GM21576 (cell line): ENCODE data around the gene PLPP2.

Experiments used
- ATAC-seq: cut with Tn5 transposase; IDR thresholded peaks from one replicate; pipeline ENCODE4 v1.9.1; 2021; ENCODE audit warnings: mild to moderate bottlenecking, moderate library complexity; ENCODE audit not compliant: unreplicated experiment

Gene PLPP2

DNA sequence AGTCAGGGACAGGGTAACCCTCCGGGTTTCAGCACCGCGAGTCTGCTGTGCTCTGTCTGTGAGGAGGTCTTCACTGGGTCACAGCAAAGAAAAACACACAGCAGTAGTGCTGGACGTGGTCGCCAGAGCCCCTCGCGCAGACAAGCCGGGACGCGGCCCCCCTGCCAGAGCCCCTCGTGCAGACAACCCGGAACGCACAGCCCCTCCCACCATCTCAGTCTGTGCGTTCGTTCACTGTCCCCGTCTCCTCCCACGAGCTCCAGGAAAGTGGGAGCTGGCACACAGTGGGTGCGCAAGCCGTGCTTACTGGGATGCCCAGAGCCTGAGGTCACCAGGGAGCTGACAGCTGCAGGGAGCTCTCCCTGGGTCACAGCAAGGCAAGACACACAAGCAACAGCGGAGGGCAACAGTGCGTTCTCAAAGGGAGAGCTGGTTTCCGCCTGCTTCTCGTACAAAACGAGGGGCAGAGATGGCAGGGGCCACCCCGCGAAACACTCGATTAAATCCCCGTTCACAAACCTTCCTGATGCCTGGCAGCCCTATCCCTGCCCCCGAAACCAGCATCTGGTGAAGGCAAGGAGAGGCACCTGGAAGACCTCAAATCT, 3.2 kb upstream of the PLPP2 start:
- no peak for ATAC-seq

DNA sequence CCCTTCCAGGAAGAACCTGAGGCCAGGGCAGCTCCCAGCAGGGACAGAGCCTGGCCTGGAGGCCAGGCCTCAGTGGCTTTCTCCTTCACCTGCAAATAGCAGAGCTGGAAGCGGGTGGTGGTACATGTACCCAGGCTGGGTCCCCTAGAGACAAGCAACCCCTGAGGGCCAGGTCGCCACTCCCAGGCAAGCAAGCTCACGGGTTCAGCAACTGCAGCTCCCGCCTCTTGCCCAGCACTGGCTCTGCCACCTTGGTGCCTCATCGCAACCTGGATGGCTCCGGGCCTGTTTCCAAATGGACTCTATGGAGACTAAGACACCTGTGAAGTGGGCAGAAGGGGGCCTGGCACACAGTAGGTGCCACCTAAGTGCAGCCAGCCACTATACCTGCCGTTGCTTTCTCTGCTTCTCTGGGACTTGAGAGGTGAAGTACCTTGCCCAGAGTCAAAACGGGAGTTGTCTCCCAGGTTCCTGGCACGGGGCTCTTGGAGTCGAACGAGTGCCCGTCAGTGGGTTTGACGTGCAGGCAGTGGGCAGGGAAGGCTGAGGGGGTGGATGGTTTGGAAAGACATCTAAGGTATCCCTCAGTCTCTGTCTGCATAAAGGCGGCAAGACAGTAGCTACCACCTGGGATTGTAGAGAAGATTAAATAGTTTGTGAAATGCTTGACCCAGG, 2.4 kb upstream of the PLPP2 start:
- no peak for ATAC-seq

DNA sequence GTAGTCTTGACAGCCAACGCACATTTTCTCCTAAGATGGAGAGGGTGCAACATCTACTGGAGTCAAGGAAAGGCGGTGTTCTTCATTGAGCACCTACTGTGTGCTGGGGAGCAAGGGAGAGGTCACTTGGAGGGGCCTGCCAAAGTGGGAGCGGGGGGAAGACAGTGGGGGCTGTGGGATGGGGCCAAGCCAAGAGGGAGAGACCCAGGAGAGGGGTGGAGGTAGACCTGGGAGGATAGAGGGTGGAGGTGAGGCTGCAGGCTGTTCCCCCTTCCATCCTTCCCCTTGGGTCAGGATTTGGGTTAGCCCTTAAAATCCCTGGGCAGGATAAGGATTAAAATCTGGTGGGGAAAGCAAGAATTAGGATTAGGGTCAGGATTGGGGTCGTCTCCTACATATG, 1.7 kb upstream of the PLPP2 start:
- ATAC-seq: no peak

DNA sequence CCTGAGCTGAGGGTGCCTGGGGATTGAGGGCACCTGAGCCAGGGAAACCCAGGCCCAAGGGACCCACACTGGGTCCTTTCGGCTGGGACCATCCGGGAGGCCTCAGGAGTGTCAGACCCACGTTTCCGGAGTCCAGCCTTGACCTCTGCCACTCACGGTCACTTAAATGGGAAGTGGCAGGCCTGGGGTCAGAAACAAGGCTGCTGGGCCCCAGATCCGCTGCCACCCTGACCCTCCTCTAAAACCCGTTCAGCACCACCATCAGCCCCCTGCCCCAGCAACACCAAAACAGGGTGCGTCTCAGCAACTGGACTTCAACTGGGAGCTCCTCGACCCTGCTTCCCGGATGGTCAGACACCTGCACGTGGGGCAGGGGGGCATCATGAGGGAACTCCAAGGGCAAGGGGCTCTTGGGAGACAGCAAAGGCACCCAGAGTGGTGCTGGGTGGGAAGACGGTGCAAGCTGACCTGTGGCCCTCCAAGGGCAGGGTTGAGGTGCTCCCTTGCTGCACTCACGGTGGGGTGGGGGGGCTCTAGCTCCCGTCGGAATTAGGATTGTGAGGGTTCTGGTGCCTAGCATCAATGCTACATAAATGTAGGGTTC, 1.2 kb upstream of the PLPP2 start:
- no peak for ATAC-seq

DNA sequence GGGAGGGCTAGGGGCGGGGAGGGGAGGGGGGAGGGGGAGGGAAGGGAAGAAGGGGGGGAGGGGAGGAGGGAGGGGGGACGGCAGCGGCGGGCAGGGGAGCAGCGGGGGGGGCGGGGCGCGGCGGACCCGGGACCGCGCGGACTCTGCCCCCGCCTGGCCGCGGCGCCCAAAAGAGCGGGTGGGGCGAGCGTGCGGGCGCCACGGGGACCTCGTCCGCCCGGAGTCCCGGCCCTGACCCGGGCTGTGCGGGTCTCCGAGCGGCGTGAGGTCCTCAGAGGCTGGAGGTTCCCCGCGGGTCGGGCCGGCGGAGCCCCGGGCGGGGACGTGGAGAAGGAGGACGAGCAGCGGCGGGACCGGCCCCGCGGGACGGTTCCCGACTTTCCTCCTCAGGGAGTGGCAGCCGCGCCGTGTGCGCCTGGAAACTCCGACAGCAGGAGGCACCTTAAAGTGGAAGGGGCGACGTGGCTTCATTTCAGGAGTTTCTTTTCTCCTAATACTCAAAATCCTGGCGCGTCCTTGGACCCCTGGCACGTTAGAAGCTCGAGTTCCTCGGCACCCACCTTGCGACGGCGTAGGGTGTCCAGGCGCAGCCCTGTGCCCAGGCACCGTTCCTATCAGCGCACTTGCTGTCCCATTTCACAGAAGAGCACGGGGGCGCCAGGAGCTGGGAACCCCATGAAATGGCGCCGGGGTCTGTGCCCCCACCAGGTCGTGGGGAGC, 518 bp upstream of the PLPP2 start:
- no peak for ATAC-seq

DNA sequence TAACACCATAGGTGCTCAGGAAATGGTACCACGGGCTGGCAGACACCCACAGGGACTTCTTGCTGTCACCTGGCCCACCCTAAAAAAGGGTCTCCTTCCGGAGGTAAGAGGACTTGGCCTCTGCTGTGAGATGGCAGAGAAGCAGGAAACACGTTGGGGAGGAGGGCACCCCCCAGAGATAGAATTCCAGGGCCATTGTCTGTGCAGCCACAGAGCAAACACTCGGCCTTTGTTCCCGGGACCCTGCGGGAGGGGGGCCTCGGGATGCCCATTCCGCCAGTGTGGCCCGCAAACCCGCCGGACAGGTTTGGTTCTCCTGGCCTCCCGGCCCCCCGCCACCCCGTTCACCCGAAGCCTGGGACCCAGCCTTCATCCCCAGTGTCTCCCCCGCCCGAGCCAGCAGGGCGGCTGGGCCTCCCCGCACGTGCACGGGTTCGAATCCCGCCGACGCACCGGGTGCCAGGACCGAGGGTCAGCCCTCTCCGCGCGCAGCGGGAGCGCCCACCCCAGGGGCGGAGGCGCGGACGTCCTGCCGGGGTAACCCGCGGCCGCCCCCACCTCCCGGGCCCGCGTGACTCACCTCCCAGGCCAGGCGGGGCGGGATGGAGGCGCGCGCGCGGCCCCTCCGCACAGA, 714 bp downstream of the PLPP2 start:
- no peak for ATAC-seq

DNA sequence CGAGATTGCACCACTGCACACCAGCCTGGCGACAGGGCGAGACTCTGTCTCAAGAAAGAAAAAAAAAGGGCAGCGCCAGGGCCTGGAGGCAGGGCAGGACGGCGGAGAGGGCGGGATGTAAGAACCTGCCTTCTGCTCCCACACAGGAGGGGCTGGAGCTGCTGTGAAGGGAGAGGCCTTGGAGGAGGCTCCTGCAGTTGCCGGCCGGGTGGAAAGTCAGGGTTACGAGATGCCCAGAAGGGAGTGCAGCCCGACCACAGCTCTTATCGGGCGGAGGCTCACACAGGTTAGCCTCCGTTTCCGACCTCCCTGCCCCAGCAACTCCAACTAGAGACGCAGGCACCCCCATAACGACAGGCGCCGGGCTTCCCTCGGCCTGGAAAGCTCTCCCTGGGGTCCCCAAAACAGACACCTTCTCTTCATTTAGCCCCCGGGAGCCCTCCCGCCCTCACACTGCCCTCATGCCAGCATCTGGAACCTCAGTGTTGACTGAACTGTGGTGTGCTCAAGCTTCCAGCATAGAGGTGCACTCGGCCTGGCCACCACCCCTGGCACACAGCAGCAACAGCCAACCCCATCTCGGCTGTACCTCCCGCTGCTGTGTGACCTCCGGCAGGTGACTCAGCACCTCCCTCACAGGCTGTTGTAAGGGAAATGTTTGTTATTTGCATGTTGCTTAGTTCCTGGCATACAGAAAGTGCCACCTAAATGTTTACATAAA, 1.4 kb downstream of the PLPP2 start:
- no peak for ATAC-seq

DNA sequence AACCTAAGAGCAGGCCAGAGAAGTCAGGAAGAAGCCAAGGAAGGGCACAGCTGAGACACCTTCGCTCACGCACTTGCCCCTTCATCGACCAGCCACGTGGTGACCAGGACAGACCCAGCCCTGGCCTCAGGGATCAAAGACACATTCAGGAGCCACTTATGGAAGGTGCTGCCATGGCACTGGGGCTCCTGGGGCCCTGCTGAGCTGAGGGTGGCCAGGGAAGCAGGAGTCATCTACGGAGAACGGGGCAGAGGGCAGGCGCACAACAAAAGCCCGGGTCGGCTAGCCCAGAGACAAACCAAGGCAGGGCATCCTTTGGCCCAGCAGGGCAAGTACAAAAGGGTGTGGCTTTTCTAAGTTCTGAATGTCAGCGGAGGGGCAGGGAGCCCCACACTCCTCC, 2.3 kb downstream of the PLPP2 start:
- ATAC-seq: no peak

DNA sequence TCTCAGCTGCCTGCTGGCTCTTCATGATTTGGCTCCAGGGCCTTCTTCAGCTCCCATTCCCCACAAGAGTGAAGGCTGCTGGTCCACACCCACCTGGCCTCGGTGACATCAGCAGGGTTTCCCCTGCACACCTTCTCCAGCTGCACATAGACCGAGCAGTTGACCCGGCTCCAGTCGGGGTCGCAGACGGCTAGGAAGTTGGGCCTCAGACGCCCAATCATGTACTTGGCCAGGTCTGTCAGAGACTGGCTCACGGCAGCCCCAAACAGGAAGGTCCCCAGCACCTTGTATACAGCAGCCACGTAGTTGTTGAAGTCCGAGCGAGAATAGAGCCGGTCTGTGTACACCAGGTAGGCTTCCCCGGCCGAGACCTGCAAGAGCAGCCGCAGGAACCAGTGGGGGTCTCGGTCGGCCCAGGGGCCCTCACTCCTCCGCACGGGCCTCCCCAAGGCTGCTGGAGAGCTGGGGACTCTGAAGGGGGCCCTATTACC, 3.8 kb downstream of the PLPP2 start:
- ATAC-seq: no peak

DNA sequence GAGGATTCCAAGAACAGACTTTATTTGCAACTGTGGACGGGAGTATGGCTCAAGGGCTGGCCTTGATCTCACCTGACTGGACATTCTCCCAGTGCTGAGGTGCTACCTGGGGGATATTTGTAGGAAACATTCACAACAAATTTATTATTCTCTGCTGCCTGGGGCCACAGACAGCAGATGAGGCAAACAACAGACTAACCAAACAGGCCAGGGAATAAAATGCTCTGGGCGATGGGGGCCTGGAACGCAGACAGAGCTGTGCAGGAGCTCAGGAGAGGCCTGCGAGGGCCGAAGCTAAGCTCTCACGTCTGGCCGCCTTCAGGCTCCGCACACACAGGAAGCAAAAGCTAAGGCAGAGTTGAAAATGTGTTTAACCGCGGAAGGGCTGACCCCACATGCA, 7.8 kb downstream of the PLPP2 start:
- ATAC-seq: no peak

DNA sequence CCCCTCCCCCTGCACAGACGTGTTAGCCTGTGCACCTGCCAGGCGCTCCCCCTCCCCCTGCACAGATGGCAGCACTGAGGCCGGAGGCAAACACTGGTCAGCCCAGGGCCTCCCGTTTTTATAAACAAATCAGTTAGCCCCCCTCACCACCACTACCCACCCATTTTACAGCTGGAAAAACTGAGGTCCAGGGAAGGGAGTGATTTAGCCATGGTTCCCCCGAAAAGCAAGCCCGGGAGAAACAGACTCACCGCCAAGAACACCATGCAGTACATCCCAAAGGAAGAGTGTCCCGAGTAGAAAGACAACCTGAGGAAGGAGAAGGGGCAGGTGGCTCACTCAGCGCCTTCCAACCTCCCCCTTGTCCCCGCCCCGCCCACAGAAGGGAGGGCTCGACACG, 8.7 kb downstream of the PLPP2 start:
- no peak for ATAC-seq

DNA sequence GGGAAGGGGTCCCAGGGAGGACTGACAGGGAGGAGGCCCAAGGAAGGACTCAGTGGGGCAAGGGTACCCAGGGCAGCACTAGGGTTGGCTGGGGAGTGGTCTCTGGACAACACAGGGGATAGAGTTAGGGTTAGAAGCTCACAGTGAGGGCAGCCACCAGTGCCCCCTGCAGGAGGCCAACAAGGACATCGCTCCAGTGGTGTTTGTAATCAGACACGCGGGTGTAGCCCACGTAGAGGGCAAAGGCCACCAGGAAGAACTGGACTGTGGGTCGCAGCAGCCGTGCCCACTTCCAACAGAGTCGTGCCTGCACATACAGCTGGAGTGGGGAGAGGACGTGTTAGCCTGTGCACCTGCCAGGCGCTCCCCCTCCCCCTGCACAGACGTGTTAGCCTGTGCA, 9.2 kb downstream of the PLPP2 start:
- ATAC-seq: no peak

DNA sequence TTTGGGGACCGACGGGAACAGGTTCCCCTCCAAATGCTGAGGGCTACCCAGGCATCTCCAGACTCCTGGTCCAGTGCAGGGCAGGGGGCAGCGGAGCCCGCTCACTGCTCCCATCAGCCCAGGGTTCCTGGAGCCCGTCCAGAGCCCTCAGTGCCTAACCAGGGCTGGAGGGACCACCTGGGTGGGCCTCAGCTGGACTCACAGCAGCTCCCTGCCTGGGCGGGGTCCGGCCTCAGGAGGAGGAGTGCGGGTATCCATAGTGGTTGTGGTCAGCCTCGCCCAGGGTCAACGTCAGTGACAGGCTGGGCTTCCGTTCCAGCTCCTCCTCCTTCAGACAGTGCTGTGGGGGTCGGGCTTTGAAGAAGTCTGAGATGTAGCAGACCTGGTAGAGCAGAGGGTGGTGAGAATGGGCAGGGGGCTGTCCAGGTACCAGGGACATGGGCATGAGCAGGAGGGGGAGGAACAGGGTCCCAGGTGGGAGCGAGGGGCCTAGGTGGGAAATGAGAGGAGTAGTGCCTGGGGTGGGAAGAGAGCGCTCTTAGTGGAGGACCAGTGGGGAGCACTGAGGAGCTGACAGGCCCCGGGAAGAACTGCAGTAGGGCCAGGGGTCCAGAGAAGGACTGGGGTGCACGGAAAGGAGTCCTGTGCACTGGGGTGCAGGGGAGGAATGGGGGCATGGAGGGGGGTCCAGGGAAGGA, 9.9 kb downstream of the PLPP2 start:
- no peak for ATAC-seq

DNA sequence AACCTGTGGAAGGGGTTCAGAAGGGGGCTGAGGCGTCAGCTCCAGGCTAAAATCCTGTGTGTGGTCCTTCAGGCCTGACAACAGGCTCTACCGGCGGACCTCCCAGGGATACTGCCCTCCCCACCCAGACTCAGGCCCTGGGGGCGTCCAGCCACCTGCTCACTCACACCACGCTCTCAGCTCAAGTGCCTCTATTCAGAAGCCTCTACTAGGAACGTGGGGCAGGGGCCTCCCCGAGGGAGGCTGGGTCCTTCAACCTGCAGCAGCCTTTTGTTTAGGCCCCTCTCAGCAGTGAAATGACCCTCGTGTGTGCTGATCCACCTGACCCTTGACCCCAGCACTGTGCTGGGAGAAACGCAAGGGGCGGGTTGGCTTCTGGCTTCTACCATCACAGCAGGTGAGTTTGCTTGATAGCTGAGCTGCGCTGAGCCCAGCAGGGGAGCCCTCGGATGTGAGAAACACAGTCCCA, 10.6 kb downstream of the PLPP2 start:
- ATAC-seq: no peak

DNA sequence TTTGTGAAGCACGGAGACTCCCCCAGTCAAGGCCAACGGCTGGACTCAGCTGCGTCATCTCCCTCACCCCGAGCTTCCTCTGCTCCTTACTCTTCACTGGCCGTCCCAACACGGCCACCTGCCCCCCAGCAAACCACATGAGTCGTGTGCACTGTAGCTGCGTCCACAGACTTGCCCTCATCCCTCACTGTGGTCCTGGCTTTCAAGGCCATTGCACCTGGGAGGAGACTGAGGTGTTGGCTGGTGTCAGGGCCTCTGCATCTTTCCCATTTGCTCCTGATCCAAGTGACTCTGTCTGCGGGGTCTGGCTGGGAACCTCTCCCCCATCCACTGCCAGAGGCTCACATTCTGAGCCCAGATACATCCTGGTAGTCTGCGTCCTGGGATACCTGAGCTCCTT, 11.5 kb downstream of the PLPP2 start:
- no peak for ATAC-seq

DNA sequence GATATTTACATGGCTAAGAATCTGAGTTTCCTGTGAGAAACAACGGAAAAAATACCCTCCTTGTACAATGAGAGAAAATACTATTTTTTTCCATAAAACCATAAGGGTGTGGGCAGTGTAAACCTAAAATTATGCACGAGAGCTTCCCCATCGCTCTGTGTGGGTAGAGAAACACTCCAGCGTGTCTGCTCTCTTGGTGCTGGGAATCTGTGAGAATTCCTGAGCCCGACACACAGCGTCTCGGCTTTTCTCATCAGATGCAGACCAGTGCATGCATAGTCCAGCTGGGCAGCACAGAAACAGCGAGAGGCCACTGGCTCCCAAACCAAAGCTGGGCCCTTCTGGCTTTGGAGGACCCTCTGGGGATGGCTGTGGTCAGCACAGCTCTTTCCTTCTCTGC, 12.0 kb downstream of the PLPP2 start:
- ATAC-seq: no peak

DNA sequence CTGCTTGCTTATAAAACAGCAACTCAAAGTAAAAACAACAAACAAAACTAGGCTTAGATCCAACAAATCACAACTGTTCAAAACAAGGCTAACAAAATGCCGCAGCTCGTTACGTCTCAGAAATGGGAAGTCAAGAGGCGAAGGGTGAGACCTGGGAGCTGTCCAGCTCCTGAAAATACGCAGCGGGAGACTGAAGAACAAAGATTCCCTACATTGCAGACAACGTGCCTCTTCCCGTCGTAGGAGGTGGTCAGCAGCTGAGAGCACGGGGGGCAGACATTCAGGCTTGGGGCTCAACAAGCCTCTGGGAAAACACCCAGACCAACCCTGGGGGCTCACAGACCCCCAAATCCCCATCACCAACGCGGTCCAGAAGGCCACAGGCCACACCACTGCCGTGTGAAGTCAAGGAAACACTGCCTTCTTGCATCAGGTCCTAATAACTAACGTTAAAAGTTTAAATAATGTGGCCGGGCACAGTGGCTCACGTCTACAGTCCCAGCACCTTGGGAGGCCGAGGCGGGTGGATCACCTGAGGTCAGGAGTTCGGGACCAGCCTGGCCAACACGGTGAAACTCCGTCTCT, 13.5 kb downstream of the PLPP2 start:
- no peak for ATAC-seq

DNA sequence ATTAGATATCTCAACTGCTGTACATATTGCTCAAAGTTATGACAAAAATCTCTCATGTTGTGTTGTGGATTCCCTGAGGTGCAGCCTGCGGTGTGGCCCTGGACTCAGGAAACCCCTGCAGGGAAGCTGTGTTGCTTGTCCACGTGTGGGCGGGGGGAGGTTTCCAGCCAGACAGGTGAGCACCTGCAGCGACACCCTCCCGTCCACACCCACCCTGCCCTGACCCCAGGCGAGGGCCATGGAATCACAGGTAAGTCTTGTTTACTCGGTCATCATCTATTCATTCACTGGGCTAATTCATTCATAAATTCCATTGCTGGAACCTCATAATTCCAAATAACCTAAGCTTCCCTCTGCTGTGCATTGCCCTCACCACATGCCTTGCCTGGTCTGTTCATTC, 14.1 kb downstream of the PLPP2 start:
- no peak for ATAC-seq

DNA sequence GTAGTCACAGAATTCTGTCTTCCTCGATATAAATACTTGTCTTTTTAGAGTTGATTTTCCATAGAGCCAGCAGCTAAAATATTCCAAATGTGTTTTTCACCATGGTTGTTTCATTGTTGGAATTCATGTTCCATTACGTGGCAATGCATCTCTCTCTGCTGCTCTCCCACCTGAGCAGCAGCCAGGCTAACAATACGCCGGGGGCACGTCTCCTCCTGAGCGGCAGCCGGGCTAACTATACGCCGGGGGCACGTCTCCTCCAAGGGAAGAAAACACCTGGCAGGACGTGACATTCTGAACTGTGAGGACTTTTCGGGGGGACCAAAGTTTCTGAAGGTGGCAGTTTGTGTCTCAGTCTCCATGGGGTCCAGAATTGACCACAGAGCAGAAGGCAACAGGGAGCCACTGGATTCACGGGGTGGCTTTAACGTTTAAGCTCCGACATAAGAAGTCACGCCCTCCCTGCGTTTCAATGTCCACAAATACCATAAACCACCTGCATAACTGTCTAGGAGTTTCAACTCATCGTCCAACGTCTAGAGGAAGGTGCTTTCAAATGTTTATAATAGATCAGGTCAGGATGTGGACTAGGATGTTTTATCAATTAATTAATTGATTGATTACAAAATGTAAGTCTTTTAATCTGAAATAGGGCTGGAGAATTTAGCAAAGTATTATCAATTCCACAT, 15.1 kb downstream of the PLPP2 start:
- ATAC-seq: no peak
